Activated naive CD8-positive, alpha-beta T cell treated with anti-CD3 and anti-CD28 coated beads, Interleukin-2, amount 50 U/mL, for 24 hours (primary cell): ENCODE results near the gene SCFD1.
"Not testable (repeated sequence)": the region's sequence is repeated elsewhere in the genome, so short reads cannot be mapped to it uniquely, and the experiment has no call there.

ENCODE experiments used
- ATAC-seq: fragments of 150-1000 bp; cut with Tn5 transposase; one replicate; pipeline ENCODE4 v1.10.0; 2021
- DNase-seq: peaks from one replicate; pipeline ENCODE4 v3.0.0; 2021
- H3K27ac Mint-ChIP-seq: one replicate; pipeline ENCODE4 v1.8.0; 2021; ENCODE audit warnings: mild to moderate bottlenecking, mixed read lengths
- H3K27me3 Mint-ChIP-seq: one replicate; pipeline ENCODE4 v1.8.0; 2021; ENCODE audit warnings: mixed read lengths
- H3K36me3 Mint-ChIP-seq: one replicate; pipeline ENCODE4 v1.8.0; 2021; ENCODE audit warnings: low read depth, mixed read lengths
- H3K4me1 Mint-ChIP-seq: one replicate; pipeline ENCODE4 v1.8.0; 2021; ENCODE audit warnings: mixed read lengths
- H3K4me3 Mint-ChIP-seq: one replicate; pipeline ENCODE4 v1.8.0; 2021; ENCODE audit warnings: mild to moderate bottlenecking, moderate library complexity, mixed read lengths
- H3K9me3 Mint-ChIP-seq: one replicate; pipeline ENCODE4 v1.8.0; 2021; ENCODE audit warnings: mixed read lengths

SCFD1 gene

GRCh38 chr14:30678926-30679431 lies 56.9 kb downstream of the SCFD1 start:
- H3K4me1 Mint-ChIP-seq = no peaks in the 10 kb centered on the region

GRCh38 chr14:30680036-30680435 lies 57.9 kb downstream of the SCFD1 start:
- no peaks in the 10 kb centered on the region for H3K4me1 Mint-ChIP-seq
- peaks cover 38% of the 10 kb centered on the region for H3K36me3 Mint-ChIP-seq
- no peaks in the 10 kb centered on the region for H3K9me3 Mint-ChIP-seq
- no peak for ATAC-seq
- no peaks in the 10 kb centered on the region for H3K27me3 Mint-ChIP-seq
- H3K4me3 Mint-ChIP-seq = no peak overlapping the region
- no peak overlapping the region for H3K27ac Mint-ChIP-seq
- DNase-seq = no peak

More at GRCh38 chr14:30678926-30679431, 56.9 kb downstream of the SCFD1 start:
- Mint-ChIP-seq H3K27ac (no peak overlapping the region), H3K36me3 (peaks cover 35% of the 10 kb centered on the region), H3K27me3 (no peaks in the 10 kb centered on the region), H3K9me3 (no peaks in the 10 kb centered on the region), H3K4me3 (no peak overlapping the region)
- no peak for DNase-seq
- no peak for ATAC-seq

GRCh38 chr14:30680776-30681175 lies 58.7 kb downstream of the SCFD1 start:
- not testable (repeated sequence) for H3K27me3 Mint-ChIP-seq, H3K27ac Mint-ChIP-seq, DNase-seq, H3K9me3 Mint-ChIP-seq, ATAC-seq, H3K4me3 Mint-ChIP-seq, H3K4me1 Mint-ChIP-seq
- peaks cover 36% of the 10 kb centered on the region for H3K36me3 Mint-ChIP-seq

DNA sequence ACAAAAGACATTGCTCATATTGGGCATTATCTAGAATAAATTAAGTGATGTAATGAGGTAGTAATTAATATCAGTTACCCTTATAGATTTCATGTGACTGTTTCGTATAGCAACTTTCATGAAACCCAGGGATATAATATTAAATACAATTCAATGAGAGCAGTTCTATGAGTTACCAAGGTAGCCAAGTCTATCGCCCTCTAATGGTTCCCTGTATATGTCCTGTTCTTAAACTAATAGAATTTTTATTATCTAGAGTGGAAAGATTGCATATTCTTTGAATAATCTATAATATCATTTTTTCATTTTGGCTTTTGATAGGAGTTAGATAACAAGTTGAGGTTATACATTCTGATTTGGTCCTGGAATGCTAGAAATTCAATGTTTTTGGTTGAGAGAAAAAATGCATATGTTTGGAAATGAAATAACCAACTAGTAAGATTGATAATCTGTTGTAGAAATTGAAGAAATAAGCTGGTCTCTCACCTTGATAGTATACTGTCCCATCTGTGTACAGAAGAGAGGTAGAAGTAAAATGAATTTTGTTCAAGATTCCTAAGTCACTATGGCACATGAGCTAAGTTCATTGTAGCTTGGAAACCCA lies 59.7 kb downstream of the SCFD1 start:
- Mint-ChIP-seq H3K4me1 (no peaks in the 10 kb centered on the region), H3K9me3 (no peaks in the 10 kb centered on the region), H3K36me3 (peaks cover 31% of the 10 kb centered on the region), H3K27me3 (no peaks in the 10 kb centered on the region), H3K27ac (no peak overlapping the region), H3K4me3 (no peak overlapping the region)
- ATAC-seq (no peak), DNase-seq (no peak)

DNA sequence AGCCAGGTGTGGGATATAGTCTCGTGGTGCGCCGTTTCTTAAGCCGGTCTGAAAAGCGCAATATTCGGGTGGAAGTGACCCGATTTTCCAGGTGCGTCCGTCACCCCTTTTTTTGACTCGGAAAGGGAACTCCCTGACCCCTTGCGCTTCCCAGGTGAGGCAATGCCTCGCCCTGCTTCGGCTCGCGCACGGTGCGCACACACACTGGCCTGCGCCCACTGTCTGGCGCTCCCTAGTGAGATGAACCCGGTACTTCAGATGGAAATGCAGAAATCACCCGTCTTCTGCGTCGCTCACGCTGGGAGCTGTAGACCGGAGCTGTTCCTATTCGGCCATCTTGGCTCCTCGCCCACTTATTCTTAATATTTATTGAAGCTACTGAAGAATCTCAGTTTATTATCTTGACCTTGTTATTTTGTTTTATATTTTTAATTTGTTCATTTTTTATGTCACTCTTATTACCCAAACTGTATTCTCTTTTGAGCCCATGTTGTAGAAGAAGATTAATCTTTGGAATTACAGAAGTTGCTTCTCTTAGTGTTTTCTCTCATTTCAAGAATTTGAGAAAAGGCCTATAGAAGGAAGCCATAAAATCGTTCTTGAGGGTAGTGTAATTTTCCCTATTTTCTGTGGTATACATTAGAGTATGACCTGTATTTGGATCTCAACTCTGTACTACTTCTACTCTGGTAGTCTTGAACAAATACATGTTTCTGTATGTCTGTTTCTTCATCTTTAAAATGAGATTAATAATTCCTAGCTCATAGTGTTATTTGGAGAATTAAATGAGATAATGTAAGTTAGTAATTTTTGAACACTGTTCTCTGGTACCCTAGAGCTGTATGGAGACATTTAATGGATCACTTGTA lies 68.6 kb downstream of the SCFD1 start:
- H3K27me3 Mint-ChIP-seq, DNase-seq, ATAC-seq, H3K4me1 Mint-ChIP-seq, H3K27ac Mint-ChIP-seq, H3K9me3 Mint-ChIP-seq: not testable (repeated sequence)
- Mint-ChIP-seq H3K4me3 (peak overlapping the region; percentile 36), H3K36me3 (peaks cover 11% of the 10 kb centered on the region)

GRCh38 chr14:30691751-30692398 lies 69.8 kb downstream of the SCFD1 start:
- no peaks in the 10 kb centered on the region for H3K4me1 Mint-ChIP-seq
- H3K9me3 Mint-ChIP-seq = no peaks in the 10 kb centered on the region
- H3K27me3 Mint-ChIP-seq = no peaks in the 10 kb centered on the region
- no peak overlapping the region for H3K27ac Mint-ChIP-seq
- peaks cover 14% of the 10 kb centered on the region for H3K36me3 Mint-ChIP-seq
- no peak for ATAC-seq
- no peak for DNase-seq
- H3K4me3 Mint-ChIP-seq = no peak overlapping the region

- H3K4me3 Mint-ChIP-seq = no peak overlapping the region
- ATAC-seq (no peak), DNase-seq (no peak)
- H3K4me1 Mint-ChIP-seq = no peaks in the 10 kb centered on the region
- H3K27me3 Mint-ChIP-seq = no peaks in the 10 kb centered on the region
- H3K9me3 Mint-ChIP-seq = no peaks in the 10 kb centered on the region
- H3K36me3 Mint-ChIP-seq = peaks cover 19% of the 10 kb centered on the region
- no peak overlapping the region for H3K27ac Mint-ChIP-seq
These were observed 70.5 kb downstream of the SCFD1 start for GRCh38 chr14:30692669-30693068.

DNA sequence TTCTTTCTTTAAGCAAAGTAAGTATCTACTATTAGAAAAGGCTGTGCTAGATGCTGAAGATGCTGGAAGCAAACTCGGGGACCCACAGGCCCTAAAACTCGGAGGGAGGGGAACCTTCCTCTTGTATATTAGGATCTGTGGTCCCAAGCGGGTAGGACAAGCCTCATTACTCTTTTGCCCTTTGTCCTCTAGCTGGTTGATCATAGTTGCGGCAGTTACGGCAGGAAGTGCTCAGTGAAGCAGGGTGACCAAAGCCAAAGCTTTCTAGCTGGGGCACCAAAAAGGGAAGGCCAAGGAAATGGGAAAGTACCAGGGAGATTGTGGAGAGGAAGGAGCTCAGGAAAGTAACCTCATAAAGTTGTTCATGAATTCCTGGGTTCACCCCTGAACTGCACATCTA lies 76.3 kb downstream of the SCFD1 start:
- DNase-seq = no peak
- Mint-ChIP-seq H3K4me3 (no peak overlapping the region), H3K9me3 (no peaks in the 10 kb centered on the region), H3K36me3 (peaks cover 27% of the 10 kb centered on the region), H3K27me3 (no peaks in the 10 kb centered on the region), H3K27ac (no peak overlapping the region), H3K4me1 (no peaks in the 10 kb centered on the region)
- ATAC-seq = no peak

DNA sequence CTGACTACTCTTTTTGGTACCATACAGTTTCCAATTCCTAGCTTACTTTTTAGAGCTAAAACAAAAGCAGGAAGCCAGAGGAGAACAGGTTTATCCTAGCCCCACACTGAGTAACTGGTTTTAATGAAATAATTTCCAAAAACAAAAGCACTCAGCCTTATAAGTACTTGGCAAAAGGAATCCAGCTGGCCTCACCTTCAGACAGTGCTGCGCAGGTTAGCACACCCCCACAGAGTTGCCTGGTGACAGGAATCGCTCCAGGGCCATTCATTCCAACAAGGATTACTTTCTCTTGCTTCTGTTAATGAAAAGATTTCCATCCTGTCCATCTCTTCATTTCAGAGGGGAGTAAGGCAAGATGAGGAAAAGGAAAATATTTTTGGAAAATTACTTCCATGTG lies 84.6 kb downstream of the SCFD1 start:
- H3K9me3 Mint-ChIP-seq = no peaks in the 10 kb centered on the region
- peaks cover 26% of the 10 kb centered on the region for H3K36me3 Mint-ChIP-seq
- H3K27ac Mint-ChIP-seq = no peak overlapping the region
- no peaks in the 10 kb centered on the region for H3K4me1 Mint-ChIP-seq
- no peaks in the 10 kb centered on the region for H3K27me3 Mint-ChIP-seq
- DNase-seq = no peak
- no peak for ATAC-seq
- no peak overlapping the region for H3K4me3 Mint-ChIP-seq

- H3K9me3 Mint-ChIP-seq = no peaks in the 10 kb centered on the region
- H3K4me3 Mint-ChIP-seq = no peak overlapping the region
- no peak overlapping the region for H3K27ac Mint-ChIP-seq
- ATAC-seq (no peak), DNase-seq (no peak)
- H3K4me1 Mint-ChIP-seq = no peaks in the 10 kb centered on the region
- no peaks in the 10 kb centered on the region for H3K27me3 Mint-ChIP-seq
- peaks cover 26% of the 10 kb centered on the region for H3K36me3 Mint-ChIP-seq
These were observed 86.0 kb downstream of the SCFD1 start for GRCh38 chr14:30708157-30708556.

- DNase-seq = no peak
- Mint-ChIP-seq H3K36me3 (peaks cover 27% of the 10 kb centered on the region), H3K27me3 (no peaks in the 10 kb centered on the region), H3K27ac (no peak overlapping the region), H3K4me3 (no peak overlapping the region), H3K9me3 (no peaks in the 10 kb centered on the region), H3K4me1 (no peaks in the 10 kb centered on the region)
- ATAC-seq = no peak
These were observed 87.1 kb downstream of the SCFD1 start for GRCh38 chr14:30709201-30709600.

DNA sequence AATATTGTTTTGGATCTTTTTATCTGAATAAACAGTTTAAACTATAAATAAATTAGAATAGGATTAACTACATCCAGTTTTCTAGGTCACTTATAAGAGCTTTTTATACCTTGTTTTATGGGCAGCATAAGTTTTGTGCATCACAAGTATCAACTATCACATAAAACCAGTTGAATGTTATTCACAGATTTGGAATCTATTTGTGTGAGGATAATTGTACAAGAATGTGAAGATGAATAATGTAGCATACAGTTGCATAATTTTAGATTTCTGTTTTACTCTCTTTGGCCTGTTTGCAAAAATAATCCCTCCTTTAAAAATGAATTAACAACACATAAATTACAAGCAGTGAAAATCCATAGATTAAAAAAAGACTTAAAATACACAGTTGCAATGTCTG lies 88.8 kb downstream of the SCFD1 start:
- no peak for DNase-seq
- H3K36me3 Mint-ChIP-seq = peaks cover 26% of the 10 kb centered on the region
- no peaks in the 10 kb centered on the region for H3K4me1 Mint-ChIP-seq
- no peak for ATAC-seq
- H3K4me3 Mint-ChIP-seq = no peak overlapping the region
- H3K27ac Mint-ChIP-seq = no peak overlapping the region
- no peaks in the 10 kb centered on the region for H3K27me3 Mint-ChIP-seq
- H3K9me3 Mint-ChIP-seq = no peaks in the 10 kb centered on the region

GRCh38 chr14:30719137-30719536 lies 97.0 kb downstream of the SCFD1 start:
- H3K4me1 Mint-ChIP-seq = no peaks in the 10 kb centered on the region
- no peak overlapping the region for H3K4me3 Mint-ChIP-seq
- DNase-seq = no peak
- no peak for ATAC-seq
- H3K9me3 Mint-ChIP-seq = no peaks in the 10 kb centered on the region
- peaks cover 21% of the 10 kb centered on the region for H3K36me3 Mint-ChIP-seq
- no peaks in the 10 kb centered on the region for H3K27me3 Mint-ChIP-seq
- H3K27ac Mint-ChIP-seq = no peak overlapping the region

- H3K4me3 Mint-ChIP-seq = no peak overlapping the region
- peaks cover 72% of the 10 kb centered on the region for H3K36me3 Mint-ChIP-seq
- no peak for ATAC-seq
- H3K4me1 Mint-ChIP-seq = peaks cover 7% of the 10 kb centered on the region
- peaks cover 16% of the 10 kb centered on the region for H3K9me3 Mint-ChIP-seq
- no peak for DNase-seq
- H3K27me3 Mint-ChIP-seq = no peaks in the 10 kb centered on the region
- no peak overlapping the region for H3K27ac Mint-ChIP-seq
These were observed 103.6 kb downstream of the SCFD1 start for GRCh38 chr14:30725763-30726162.

DNA sequence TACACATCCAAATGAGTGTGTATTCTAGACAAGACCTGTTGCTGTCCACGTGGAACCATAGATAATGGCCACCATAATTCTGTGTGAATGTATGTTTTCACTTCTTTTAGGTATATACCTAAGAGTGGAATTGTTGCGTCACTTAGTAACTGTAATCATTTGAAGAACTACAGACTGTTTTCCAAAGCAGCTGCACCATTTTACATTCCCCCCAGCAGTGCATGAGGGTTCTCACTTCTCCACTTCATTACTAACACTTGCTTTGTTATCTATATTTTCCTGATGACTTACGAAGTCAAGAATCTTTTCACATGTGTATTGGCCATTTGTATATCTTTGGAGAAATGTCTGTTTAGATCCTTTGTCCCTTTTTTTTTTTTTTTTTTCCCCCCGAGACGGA lies 106.4 kb downstream of the SCFD1 start:
- Mint-ChIP-seq H3K36me3 (peaks cover 78% of the 10 kb centered on the region), H3K4me3 (no peak overlapping the region), H3K9me3 (peaks cover 16% of the 10 kb centered on the region), H3K27me3 (no peaks in the 10 kb centered on the region), H3K4me1 (peaks cover 7% of the 10 kb centered on the region), H3K27ac (no peak overlapping the region)
- DNase-seq (no peak), ATAC-seq (no peak)
